Left lung (tissue), 10 donors: ENCODE results near the gene ESRP2. TPM values are rescaled to one million over a fixed set of nuclear protein-coding genes. Genes with fewer than 3 reads are reported as not detected.

Experiments
- ATAC-seq: fragments of 200-7000 bp; cut with Tn5 transposase; one replicate; pipeline ENCODE4 v1.9.1; 2020; ENCODE audit warnings: moderate library complexity
- DNase-seq, 4 donors: peaks; one replicate each; pipeline ENCODE4 v3.0.0-alpha.2; 2013 to 2020
- H3K27ac ChIP-seq, 2 donors: fragments of 200-600 bp; sonication (generic) in 1 of 2; one replicate each; pipeline versions ENCODE4 v1.5.0 to v1.8.0; 2020 to 2021
- H3K27me3 ChIP-seq, 2 donors: fragments of 200-600 bp; sonication (generic) in 1 of 2; one replicate each; pipeline versions ENCODE4 v1.5.0 to v1.8.0; 2020 to 2021
- H3K36me3 ChIP-seq, 2 donors: fragments of 200-600 bp; sonication (generic) in 1 of 2; one replicate each; pipeline versions ENCODE4 v1.5.0 to v1.8.0; 2020 to 2021
- H3K4me1 ChIP-seq, 2 donors: fragments of 200-600 bp; one replicate each; pipeline ENCODE4 v1.8.0; 2021
- H3K4me3 ChIP-seq, 2 donors: fragments of 200-600 bp; sonication (generic) in 1 of 2; one replicate each; pipeline versions ENCODE4 v1.5.0 to v1.8.0; 2020 to 2021; ENCODE audit warnings: mild to moderate bottlenecking in 1 of 2
- H3K9me3 ChIP-seq, 2 donors: fragments of 200-600 bp; sonication (generic) in 1 of 2; one replicate each; pipeline versions ENCODE4 v1.5.0 to v1.8.0; 2020 to 2021
- CTCF ChIP-seq, 2 donors: fragments of 200-600 bp; sonication (generic) in 1 of 2; IDR thresholded peaks; one replicate each; pipeline versions ENCODE4 v1.5.0 to v1.8.0; 2021; ENCODE audit warnings: antibody characterized with exemption in 2 of 2
- intact Hi-C, 2 donors: fragments of 100-400 bp; cut with DNase I; formaldehyde crosslinking; loops; one replicate each; pipeline versions ENCODE4 v1.11.2 to v1.14.2; 2022
- polyA plus RNA-seq, 6 donors: library from polyadenylated mRNA; unstranded; fragments of 120-200 nt; gene quantifications; one replicate each; pipeline ENCODE4 v1.2.1, GENCODE V29; 2013; ENCODE audit not compliant: insufficient read length in 6 of 6
- total RNA-seq, 2 donors: library from RNA; stranded (reverse); fragmentation: NEBNext Ultra II Directional; extraction: Animal tissue kit (Norgen Biotek cat#: 25700); gene quantifications; one replicate each; pipeline ENCODE4 v1.2.1, GENCODE V29; 2021
- donor health status: DM: no; HTN: yes; CAD: no.
- donor health status: DM: no; HTN: no; CAD: no.

ESRP2 gene
- total and polyA plus RNA-seq, 8 donors, result 45.7 to 62.6 (median 54.2) TPM

GRCh38 chr16:68235108-68235886 lies 630 bp downstream of the ESRP2 start:
- Histone ChIP-seq H3K36me3 (peaks cover 0 to 25% of the 10 kb centered on the region in 2 donors), H3K27ac (peak overlapping the region; percentile 75 to 91), H3K27me3 (peaks cover 0 to 24% of the 10 kb centered on the region in 2 donors), H3K9me3 (no peaks in the 10 kb centered on the region), H3K4me3 (peak overlapping the region; percentile 59 to 72), H3K4me1 (peaks cover 5 to 51% of the 10 kb centered on the region in 2 donors)
- DNase-seq (peak in 2 of 4 donors; percentile 49 to 84), ATAC-seq (peak; percentile 4)
- intact Hi-C loops, result no loop called here
- no peak for TF ChIP-seq CTCF (IDR thresholded peaks at IDR 0.05)

GRCh38 chr16:68234188-68235107 lies 1.5 kb downstream of the ESRP2 start:
- intact Hi-C loops, result no loop called here
- DNase-seq (peak in 3 of 4 donors; percentile 89 to 91 (median 90)), ATAC-seq (peak; percentile 48)
- H3K4me3 ChIP-seq, result peak overlapping the region; percentile 59 to 72
- peaks cover 0 to 33% of the 10 kb centered on the region in 2 donors for H3K36me3 ChIP-seq
- peaks cover 5 to 43% of the 10 kb centered on the region in 2 donors for H3K4me1 ChIP-seq
- TF ChIP-seq CTCF (IDR thresholded peaks at IDR 0.05), result no peak
- H3K27ac ChIP-seq, result peak overlapping the region; percentile 75 to 91
- no peaks in the 10 kb centered on the region for H3K9me3 ChIP-seq
- H3K27me3 ChIP-seq, result peaks cover 0 to 24% of the 10 kb centered on the region in 2 donors

GRCh38 chr16:68233835-68234187 lies 2.1 kb downstream of the ESRP2 start:
- Histone ChIP-seq H3K27ac (no peak overlapping the region), H3K4me3 (peak overlapping the region in 1 of 2 donors; percentile 59)

GRCh38 chr16:68233085-68233834 lies 2.7 kb downstream of the ESRP2 start:
- ATAC-seq, result no peak
- peaks cover 0 to 24% of the 10 kb centered on the region in 2 donors for H3K27me3 ChIP-seq
- H3K4me1 ChIP-seq, result peaks cover 5 to 44% of the 10 kb centered on the region in 2 donors
- no peak overlapping the region for H3K27ac ChIP-seq
- H3K36me3 ChIP-seq, result peaks cover 0 to 40% of the 10 kb centered on the region in 2 donors
- intact Hi-C loops, result no loop called here
- TF ChIP-seq CTCF (IDR thresholded peaks at IDR 0.05), result no peak
- H3K9me3 ChIP-seq, result no peaks in the 10 kb centered on the region
- DNase-seq, result peak in 1 of 4 donors; percentile 6
- peak overlapping the region in 1 of 2 donors; percentile 59 for H3K4me3 ChIP-seq

More at GRCh38 chr16:68233835-68234187, 2.1 kb downstream of the ESRP2 start:
- intact Hi-C loops, result no loop called here
- Histone ChIP-seq H3K4me1 (peaks cover 5 to 48% of the 10 kb centered on the region in 2 donors), H3K27me3 (peaks cover 0 to 24% of the 10 kb centered on the region in 2 donors), H3K9me3 (no peaks in the 10 kb centered on the region), H3K36me3 (peaks cover 0 to 34% of the 10 kb centered on the region in 2 donors)
- TF ChIP-seq CTCF (IDR thresholded peaks at IDR 0.05), result no peak
- ATAC-seq, result no peak
- DNase-seq, result no peak
